PFSK-1 (cell line): ENCODE results near the gene GAPT.

ENCODE experiments used
- FOXP2 ChIP-seq: optimal IDR thresholded peaks from 2 replicates; pipeline ENCODE3; 2011; ENCODE audit warnings: borderline replicate concordance, control low read depth, inconsistent platforms; ENCODE audit not compliant: insufficient read depth; ENCODE audit errors: extremely low read length, extremely low read depth
- POLR2AphosphoS5 ChIP-seq: IDR thresholded peaks from 2 replicates; pipeline ENCODE4 v1.6.1; 2012; ENCODE audit warnings: low read depth, mild to moderate bottlenecking, control low read depth, low read length, moderate library complexity
- REST ChIP-seq, 2 experiments: IDR thresholded peaks; 2 replicates each; pipeline versions ENCODE4 v1.6.1 to v1.8.0; 2011 to 2012; ENCODE audit warnings: low read depth in 2 of 2, low read length in 2 of 2, control low read depth in 1 of 2, inconsistent platforms in 1 of 2, mild to moderate bottlenecking in 1 of 2, moderate library complexity in 1 of 2; ENCODE audit not compliant: insufficient read depth in 1 of 2
- SIN3A ChIP-seq: IDR thresholded peaks from 2 replicates; pipeline ENCODE4 v1.6.1; 2012; ENCODE audit warnings: mild to moderate bottlenecking, low read length, moderate library complexity, borderline replicate concordance; ENCODE audit not compliant: insufficient read depth
- TAF1 ChIP-seq: IDR thresholded peaks from 2 replicates; pipeline ENCODE4 v1.6.1; 2012; ENCODE audit warnings: low read length, control low read depth, borderline replicate concordance; ENCODE audit not compliant: insufficient read depth

Gene GAPT

GRCh38 chr5:58458141-58458742, 33.0 kb upstream of the GAPT start:
- TF ChIP-seq REST (IDR thresholded peaks at IDR 0.05; ENCODE audit: insufficient read depth in 1 of 2, low read depth in 2 of 2, low read length in 2 of 2): no peak
- TF ChIP-seq TAF1: no peak
- TF ChIP-seq SIN3A: no peak
- no peak for TF ChIP-seq FOXP2
- no peak for TF ChIP-seq POLR2AphosphoS5

GRCh38 chr5:58458743-58459145, 32.5 kb upstream of the GAPT start:
- TF ChIP-seq POLR2AphosphoS5 (no peak), SIN3A (no peak), FOXP2 (no peak), REST (IDR thresholded peaks at IDR 0.05; ENCODE audit: insufficient read depth in 1 of 2, low read depth in 2 of 2, low read length in 2 of 2) (no peak), TAF1 (no peak)

GRCh38 chr5:58459146-58460001, 31.9 kb upstream of the GAPT start:
- no peak for TF ChIP-seq SIN3A
- no peak for TF ChIP-seq TAF1
- TF ChIP-seq FOXP2: no peak
- TF ChIP-seq POLR2AphosphoS5: no peak
- TF ChIP-seq REST (IDR thresholded peaks at IDR 0.05; ENCODE audit: insufficient read depth in 1 of 2, low read depth in 2 of 2, low read length in 2 of 2): no peak

GRCh38 chr5:58460002-58460731, 31.1 kb upstream of the GAPT start, which contains the start of gene PLK2:
Gene PLK2, minus strand, starts transcription at chr5:58460086. Its CDS starts 127 bp downstream, at chr5:58459959.
- TF ChIP-seq POLR2AphosphoS5: 0 out of 2 replicates have a peak, but pooled peaks have one; percentile 19
- no peak for TF ChIP-seq SIN3A
- TF ChIP-seq TAF1: 0 out of 2 replicates have a peak, but pooled peaks have one; percentile 30
- no peak for TF ChIP-seq FOXP2
- TF ChIP-seq REST (IDR thresholded peaks at IDR 0.05; ENCODE audit: insufficient read depth in 1 of 2, low read depth in 2 of 2, low read length in 2 of 2): no peak
